Activated T-helper 1 cell treated with anti-CD3 and anti-CD28 coated beads, Interleukin-2, amount 50 U/mL, for 16 hours (primary cell): ENCODE results near the gene CYBRD1.

ENCODE experiments used
- DNase-seq, 2 donors: peaks; one replicate each; pipeline ENCODE4 v3.0.0-alpha.2; 2020; ENCODE audit warnings: low read depth in 1 of 2, low spot score in 1 of 2

Gene CYBRD1

GRCh38 chr2:171598713-171599319 is 76.5 kb downstream of the CYBRD1 start:
- DNase-seq, result peak in 1 of 2 donors; percentile 10

- DNase-seq, result no peak
Measured at GRCh38 chr2:171600126-171600525, 77.9 kb downstream of the CYBRD1 start.

GRCh38 chr2:171602352-171602751 is 80.1 kb downstream of the CYBRD1 start:
- DNase-seq, result no peak
